ENCODE measurements around the gene MVK.

Gene MVK

DNA sequence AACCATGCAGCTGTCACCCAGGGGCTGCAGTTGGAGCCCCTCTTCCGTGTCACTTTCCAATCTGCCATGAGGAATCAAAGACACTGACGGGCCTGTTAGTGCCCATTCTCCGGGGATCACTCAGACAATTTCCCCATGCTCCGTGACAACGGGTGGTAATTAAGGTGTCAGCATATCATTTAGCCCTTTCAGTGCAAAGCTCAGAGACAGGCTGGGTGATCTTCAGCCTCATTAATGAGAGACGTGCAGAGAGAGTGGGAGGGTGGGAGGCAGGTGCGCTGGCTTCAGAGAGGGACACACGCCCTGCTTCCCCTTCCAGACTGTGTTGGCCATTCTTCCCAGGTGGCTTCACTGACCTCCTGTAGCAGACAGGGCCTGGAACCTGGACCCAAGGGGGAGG, 58.7 kb downstream of the MVK start:
- DNase-seq (ENCODE audit: low read depth): no peak

DNA sequence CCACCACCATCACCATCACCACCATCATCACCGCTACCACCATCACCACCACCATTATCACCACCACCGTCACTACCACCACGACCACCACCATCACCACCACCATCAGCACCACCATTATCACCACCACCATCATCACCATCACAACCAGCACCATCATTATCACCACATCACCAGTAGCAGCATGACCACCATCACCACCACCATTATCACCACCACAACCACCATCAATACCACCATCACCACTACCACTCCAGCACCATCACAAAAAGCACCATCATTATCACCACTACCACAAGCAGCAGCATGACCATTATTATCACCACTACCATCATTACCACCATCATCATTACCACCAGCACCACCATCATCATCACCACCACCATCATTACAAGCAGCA, 62.1 kb downstream of the MVK start:
- DNase-seq (ENCODE audit: low read depth): no peak

DNA sequence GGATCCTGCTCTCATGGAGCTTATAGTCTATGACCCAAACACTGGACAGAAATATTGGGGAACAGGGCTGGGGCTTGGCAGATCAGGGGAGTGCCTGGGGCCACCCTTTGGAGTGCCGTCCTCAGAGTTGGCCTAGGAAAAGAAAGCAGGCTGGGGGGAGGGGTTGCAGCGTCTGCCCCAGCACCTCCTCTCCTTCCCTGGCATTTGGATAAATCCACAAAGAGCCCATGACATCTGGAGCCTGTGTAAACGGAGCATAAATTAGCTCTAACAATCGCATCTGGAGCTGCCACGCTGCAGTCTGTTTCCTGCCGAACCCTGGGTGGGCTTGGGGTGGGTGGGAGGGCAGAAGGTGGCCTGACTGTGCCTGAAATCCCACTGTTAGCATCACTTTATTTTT, 63.8 kb downstream of the MVK start:
- no peak for DNase-seq (ENCODE audit: low read depth)

DNA sequence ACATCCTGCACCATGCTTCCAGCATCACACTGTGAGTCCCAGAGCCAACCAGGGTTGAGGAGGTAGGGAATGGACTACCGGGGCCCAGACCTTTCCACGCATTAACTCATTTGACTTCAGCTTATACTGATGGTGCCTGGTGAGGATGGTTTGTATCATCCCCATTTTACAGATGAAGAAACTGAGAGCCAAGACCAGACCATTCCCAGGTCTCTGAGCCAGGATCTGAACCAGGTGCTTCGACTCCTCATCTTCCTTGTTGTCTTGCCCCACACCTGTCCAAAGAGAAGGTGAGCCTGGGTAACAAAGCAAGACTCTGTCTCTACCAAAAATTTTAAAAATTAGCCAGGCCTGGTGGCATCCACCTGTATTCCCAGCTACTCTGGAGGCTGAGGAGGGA, 64.4 kb downstream of the MVK start:
- DNase-seq (ENCODE audit: low read depth): no peak

DNA sequence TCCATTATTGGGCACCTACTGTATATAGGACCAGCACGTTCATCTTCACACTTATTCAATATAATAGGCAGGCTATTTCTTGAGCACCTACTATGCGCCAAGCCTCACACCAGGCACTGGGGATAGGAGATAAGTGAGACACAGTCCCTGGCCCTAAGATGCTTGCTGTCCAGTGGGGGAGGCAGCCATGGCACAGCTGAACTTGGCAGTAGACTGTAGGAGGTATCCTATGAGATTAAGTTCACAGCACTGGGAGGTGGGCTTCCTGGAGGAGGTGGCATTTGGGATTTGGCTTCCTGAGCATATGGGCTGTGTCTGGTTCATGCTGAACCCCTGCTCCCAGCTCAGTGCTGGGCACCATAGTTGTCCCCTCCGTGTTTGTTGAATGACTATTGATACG, 65.1 kb downstream of the MVK start:
- no peak for DNase-seq (ENCODE audit: low read depth)

DNA sequence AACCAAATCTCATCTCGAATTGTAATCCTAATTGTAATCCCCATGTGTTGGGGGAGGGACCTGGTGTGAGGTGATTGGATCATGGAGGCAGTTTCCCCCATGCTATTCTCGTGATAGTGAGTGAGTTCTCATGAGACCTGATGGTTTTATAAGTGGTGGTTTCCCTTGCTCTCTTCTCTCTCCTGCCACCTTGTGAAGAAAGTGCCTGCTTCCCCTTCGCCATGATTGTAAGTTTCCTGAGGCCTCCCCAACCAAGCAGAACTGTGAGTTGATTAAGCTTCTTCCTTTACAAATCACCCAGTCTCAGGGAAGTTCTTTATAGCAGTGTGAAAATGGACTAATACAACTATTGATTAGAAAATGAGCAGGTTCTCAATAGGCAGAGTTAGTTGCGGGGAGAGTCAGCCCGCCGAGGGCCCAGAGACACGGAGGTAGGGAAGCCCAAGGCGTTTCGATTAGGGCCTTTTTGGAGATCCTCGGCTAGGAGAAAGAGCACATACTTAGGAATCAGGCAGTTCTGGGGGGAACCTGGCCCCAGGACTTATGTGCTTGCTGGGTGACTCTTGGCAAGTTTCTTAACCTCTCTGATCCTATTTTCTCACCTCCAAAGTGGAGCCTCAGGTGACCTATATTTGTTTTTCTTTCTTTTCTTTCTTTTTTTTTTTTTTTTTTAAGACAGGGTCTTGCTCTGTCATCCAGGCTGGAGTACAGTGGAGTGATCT, 65.7 kb downstream of the MVK start:
- no peak for DNase-seq (ENCODE audit: low read depth)

DNA sequence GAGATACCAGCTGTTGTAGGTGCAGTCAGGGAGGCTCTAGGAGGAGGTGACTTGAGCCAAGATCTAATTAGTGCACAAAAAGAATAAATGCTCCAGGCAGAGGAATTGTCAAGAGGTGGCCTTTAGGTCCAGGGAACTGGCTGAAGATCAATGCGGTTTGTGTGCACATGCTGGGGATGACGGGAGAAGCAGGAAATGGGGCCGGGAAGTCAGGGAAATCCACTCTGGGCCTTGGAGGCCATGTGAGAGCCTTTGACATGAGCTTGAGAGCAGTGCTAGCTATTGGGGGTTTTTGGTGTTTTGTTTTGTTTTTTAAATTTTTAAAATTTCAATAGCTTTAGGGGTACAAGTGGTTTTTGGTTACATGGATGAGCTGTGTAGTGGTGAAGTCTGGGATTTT, 67.4 kb downstream of the MVK start:
- no peak for DNase-seq (ENCODE audit: low read depth)

DNA sequence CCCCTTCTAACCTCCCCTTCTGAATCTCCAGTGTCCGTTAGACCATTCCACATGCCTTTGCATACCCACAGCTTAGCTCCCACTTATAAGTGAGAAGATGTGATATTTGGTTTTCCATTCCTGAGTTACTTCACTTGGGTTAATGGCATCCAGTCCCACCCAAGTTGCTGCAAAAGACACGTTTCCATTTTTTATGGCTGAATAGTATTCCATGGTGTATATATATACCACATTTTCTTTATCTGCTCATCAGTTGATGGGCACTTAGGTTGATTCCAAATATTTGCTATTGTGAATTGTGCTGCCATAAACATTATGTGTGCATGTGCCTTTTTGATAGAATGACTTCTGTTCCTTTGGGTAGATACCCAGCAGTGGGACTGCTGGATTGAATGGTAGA, 67.8 kb downstream of the MVK start:
- DNase-seq (ENCODE audit: low read depth): no peak

DNA sequence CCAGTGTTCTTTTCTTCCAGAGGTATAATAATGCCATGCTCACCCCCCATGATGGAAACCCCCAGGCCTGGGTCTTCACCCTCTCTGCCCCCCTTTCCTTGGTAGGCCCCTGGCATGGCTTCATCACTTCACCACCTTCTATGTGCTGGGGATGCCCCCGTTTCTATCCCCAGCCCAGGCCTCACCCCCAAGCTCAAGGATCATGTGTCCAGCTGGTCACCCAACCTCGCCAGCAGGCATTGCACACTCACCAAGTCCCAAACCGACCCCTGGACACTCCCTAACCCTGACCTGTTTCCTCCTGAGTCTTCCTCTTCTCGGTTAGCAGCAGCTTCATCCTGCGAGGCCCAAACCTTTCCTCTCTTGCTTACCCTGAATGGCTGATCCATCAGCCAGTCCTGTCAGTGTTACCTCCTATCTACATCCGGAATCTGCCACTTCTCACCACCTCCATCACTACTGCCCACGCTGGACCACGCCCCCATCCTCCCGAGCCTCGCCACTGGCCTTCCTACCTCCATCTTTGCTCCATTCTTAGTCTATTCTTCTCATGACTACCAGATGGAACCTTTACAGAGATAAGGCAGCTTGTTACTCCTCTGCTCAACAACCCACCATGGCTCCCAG, 69.0 kb downstream of the MVK start:
- DNase-seq (ENCODE audit: low read depth): no peak

DNA sequence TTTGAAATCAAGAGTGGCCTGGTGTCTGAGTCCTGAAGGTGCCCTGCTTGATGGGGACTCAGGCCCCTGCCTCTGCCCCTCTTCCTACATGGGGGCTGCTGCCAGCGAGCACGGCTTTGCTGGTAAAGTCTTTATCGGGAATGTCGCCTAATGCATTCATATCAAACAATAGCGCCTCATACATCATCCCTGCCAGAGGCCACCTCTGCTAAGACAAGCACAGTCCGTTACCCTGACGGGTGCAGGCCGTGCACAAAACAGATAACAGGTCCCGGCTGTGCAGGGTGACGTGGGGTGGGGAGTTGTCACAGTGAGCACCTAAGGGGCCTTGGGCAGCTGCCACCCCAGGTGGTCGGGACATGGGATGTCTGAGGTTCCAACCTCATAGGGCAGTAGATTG, 71.6 kb downstream of the MVK start:
- DNase-seq (ENCODE audit: low read depth): no peak

DNA sequence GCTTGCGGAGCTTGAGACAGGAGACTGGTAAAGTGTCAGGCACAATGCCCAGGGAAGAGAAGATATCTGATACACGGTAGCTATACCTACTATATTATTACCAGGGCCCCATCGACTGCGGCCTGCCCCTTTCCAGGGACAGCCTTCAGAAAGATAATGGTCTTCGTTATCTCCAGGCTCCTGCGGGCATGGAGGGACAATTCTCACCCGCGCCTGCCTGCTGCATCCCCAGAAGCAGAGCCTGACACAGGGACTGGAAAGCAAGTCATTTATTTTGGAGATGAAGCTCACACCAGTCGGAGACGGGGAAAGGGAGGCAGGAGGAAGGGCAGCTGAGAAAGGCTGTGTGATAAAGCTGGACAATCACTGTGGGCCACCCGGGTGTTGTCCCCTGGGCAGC, 72.1 kb downstream of the MVK start:
- DNase-seq (ENCODE audit: low read depth): no peak
